Activated CD8-positive, alpha-beta T cell treated with anti-CD3 and anti-CD28 coated beads for 36 hours (primary cell): Measurements from ENCODE around the gene RGL1. TPM values are rescaled to one million over a fixed set of nuclear protein-coding genes. Genes with fewer than 3 reads are reported as not detected.

Experiments
- ATAC-seq: fragments of 200-7000 bp; cut with Tn5 transposase; one replicate; pipeline ENCODE4 v1.10.0; 2021; ENCODE audit warnings: mild to moderate bottlenecking, moderate library complexity
- CTCF ChIA-PET: fragments of 350-600 bp; sonication (Branson Sonifier 250); formaldehyde crosslinking; loops from one replicate; lab custom pipeline; 2021; ENCODE audit warnings: antibody characterized with exemption; lab: Charles Lee
- POLR2A ChIA-PET: fragments of 350-600 bp; sonication (Branson Sonifier 250); formaldehyde crosslinking; loops from one replicate; lab custom pipeline; 2021; ENCODE audit warnings: antibody characterized with exemption; lab: Charles Lee
- DNase-seq: peaks from one replicate; pipeline ENCODE4 v3.0.0-alpha.2; 2020
- H3K27ac Mint-ChIP-seq: one replicate; pipeline ENCODE4 v1.8.0; 2021; ENCODE audit warnings: mild to moderate bottlenecking, mixed read lengths
- H3K27me3 Mint-ChIP-seq: one replicate; pipeline ENCODE4 v1.8.0; 2021; ENCODE audit warnings: mixed read lengths
- H3K36me3 Mint-ChIP-seq: one replicate; pipeline ENCODE4 v1.8.0; 2021; ENCODE audit warnings: low read depth, mixed read lengths
- H3K4me1 Mint-ChIP-seq: one replicate; pipeline ENCODE4 v1.8.0; 2021; ENCODE audit warnings: low read depth, mixed read lengths
- H3K4me3 Mint-ChIP-seq: one replicate; pipeline ENCODE4 v1.8.0; 2021; ENCODE audit warnings: mild to moderate bottlenecking, moderate library complexity, mixed read lengths
- H3K9me3 Mint-ChIP-seq: one replicate; pipeline ENCODE4 v1.8.0; 2021; ENCODE audit warnings: mixed read lengths
- CTCF ChIP-seq: fragments of 200-600 bp; IDR thresholded peaks from one replicate; pipeline ENCODE4 v1.8.0; 2022; ENCODE audit warnings: antibody characterized with exemption, mild to moderate bottlenecking
- intact Hi-C: fragments of 100-400 bp; cut with micrococcal nuclease; formaldehyde crosslinking; loops from one replicate; pipeline ENCODE4 v1.10.0; 2022
- total RNA-seq, 2 experiments: library from RNA; stranded (reverse); gene quantifications; one replicate each; pipeline ENCODE4 v1.2.3, GENCODE V29; 2021

The RGL1 gene
- total RNA-seq, 2 experiments from 2014 or later, result 1.2 to 1.3 TPM

DNA sequence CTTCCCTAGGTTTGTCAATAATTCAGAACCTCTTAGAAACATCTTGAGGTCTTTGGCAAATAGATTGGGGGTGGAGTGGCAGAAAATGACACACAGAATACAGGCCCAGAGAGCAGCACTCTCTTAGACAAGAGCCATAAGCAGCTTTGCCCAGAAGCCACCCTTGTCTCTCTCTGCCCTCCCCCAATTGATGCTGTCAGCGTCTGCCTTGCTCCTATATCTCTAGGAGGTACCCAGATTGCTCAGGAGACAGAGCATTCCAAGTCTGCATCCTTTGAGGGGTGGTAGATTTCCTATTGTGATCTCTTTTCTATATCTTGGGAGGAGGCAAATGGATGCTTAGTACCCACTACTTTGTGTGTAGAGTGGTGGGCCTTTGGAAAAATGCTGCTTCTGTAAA is 1.8 kb downstream of the RGL1 start:
- ChIA-PET POLR2A (no interaction called here), CTCF (no interaction called here)
- Mint-ChIP-seq H3K4me1 (peaks cover 5% of the 10 kb centered on the region), H3K27me3 (peaks cover 23% of the 10 kb centered on the region), H3K27ac (no peak overlapping the region), H3K36me3 (peaks cover 8% of the 10 kb centered on the region), H3K9me3 (peaks cover 9% of the 10 kb centered on the region), H3K4me3 (no peak overlapping the region)
- intact Hi-C loops, result no loop called here
- ATAC-seq, result no peak
- TF ChIP-seq CTCF, result no peak
- no peak for DNase-seq

- DNase-seq, result no peak
- Mint-ChIP-seq H3K27ac (no peak overlapping the region), H3K27me3 (peaks cover 23% of the 10 kb centered on the region), H3K36me3 (peaks cover 5% of the 10 kb centered on the region), H3K4me1 (peaks cover 5% of the 10 kb centered on the region), H3K4me3 (no peak overlapping the region), H3K9me3 (peaks cover 4% of the 10 kb centered on the region)
- no peak for TF ChIP-seq CTCF
- ChIA-PET CTCF (interaction anchor here (1.3 kb wide), 1 partner anchor 9 kb away, joined by 3 read pairs; no protein-coding TSS in a partner anchor), POLR2A (no interaction called here)
- intact Hi-C loops, result no loop called here
- no peak for ATAC-seq
Observed at GRCh38 chr1:183807549-183808168, 2.7 kb downstream of the RGL1 start.

DNA sequence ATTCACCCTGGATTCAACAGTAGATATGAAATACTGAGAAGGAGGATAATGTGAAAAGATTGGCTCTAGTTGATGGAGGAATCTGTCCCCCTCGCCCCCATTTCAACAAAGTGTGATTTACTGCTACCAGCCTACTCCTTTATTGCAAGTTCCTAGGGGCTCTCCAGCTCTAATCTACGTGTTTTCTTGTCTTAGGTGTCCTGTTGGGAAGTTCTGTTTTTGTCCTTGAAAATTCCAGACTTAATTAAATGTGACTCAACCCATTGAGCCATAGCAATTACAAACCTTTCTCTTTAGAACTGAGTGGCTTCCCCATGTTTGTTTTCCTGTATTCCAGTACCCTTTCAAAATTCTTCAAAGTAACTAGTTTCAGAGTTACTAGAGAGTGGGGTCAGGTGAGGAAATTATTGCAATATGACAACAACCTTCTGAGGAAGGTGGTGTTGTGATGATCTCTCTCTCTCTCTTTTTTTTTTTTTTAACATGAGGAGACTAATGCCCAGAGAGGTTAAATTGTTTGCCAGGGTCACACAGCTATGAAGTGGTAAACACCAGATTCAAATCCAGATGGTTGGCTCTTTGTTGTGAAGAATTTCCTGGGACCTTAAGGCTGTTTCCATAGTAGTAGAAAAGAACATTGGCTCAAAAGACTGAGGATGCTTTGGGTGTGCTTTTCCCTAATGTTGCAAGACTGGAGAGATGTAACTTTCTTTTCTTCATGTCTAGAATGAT is 3.5 kb downstream of the RGL1 start:
- intact Hi-C loops, result no loop called here
- TF ChIP-seq CTCF, result no peak
- Mint-ChIP-seq H3K27ac (no peak overlapping the region), H3K4me1 (peaks cover 5% of the 10 kb centered on the region), H3K27me3 (peaks cover 23% of the 10 kb centered on the region), H3K9me3 (no peaks in the 10 kb centered on the region), H3K4me3 (no peak overlapping the region), H3K36me3 (peaks cover 5% of the 10 kb centered on the region)
- ATAC-seq, result no peak
- CTCF ChIA-PET, result interaction anchor here (1.3 kb wide), 1 partner anchor 8 kb away, joined by 3 read pairs; no protein-coding TSS in a partner anchor
- DNase-seq, result no peak
- POLR2A ChIA-PET, result no interaction called here

GRCh38 chr1:183810121-183810520 is 5.2 kb downstream of the RGL1 start:
- CTCF ChIA-PET, result no interaction called here
- H3K27me3 Mint-ChIP-seq, result peaks cover 16% of the 10 kb centered on the region
- no peak for DNase-seq
- no peak overlapping the region for H3K4me3 Mint-ChIP-seq
- H3K9me3 Mint-ChIP-seq, result no peaks in the 10 kb centered on the region
- H3K27ac Mint-ChIP-seq, result no peak overlapping the region
- peaks cover 2% of the 10 kb centered on the region for H3K36me3 Mint-ChIP-seq
- peaks cover 5% of the 10 kb centered on the region for H3K4me1 Mint-ChIP-seq
- POLR2A ChIA-PET, result interaction anchor here (0.8 kb wide), 1 partner anchor 76 kb away, joined by 3 read pairs; no protein-coding TSS in a partner anchor
- no peak for ATAC-seq
- intact Hi-C loops, result no loop called here
- TF ChIP-seq CTCF, result no peak
